Body of pancreas (tissue), 4 donors: ENCODE measurements around the gene CREB5. TPM values are rescaled to one million over a fixed set of nuclear protein-coding genes. Genes with fewer than 3 reads are reported as not detected.

ENCODE experiments used
- ATAC-seq: fragments of 150-250 bp; one replicate; pipeline ENCODE4 v1.9.1; 2016
- DNase-seq, 4 donors: peaks; one replicate each; pipeline ENCODE4 v3.0.0-alpha.2; 2019
- H3K27ac ChIP-seq, 4 donors: fragments of 200-600 bp; sonication (generic); 1 replicate in 3 of 4; 2 replicates in 1 of 4; pipeline versions ENCODE4 v1.5.1 to v1.6.1; 2016 to 2019; ENCODE audit warnings: mild to moderate bottlenecking in 1 of 4, mixed read lengths in 1 of 4, moderate library complexity in 1 of 4
- H3K27me3 ChIP-seq, 2 donors: fragments of 200-600 bp; sonication (generic); one replicate each; pipeline ENCODE4 v1.6.0; 2016; ENCODE audit warnings: mild to moderate bottlenecking in 1 of 2
- H3K36me3 ChIP-seq, 2 donors: fragments of 200-600 bp; sonication (generic); replicated peaks in 1 of 2; 2 replicates each; pipeline ENCODE4 v1.5.1; 2016; ENCODE audit warnings: low read depth in 2 of 2; ENCODE audit not compliant: insufficient read depth in 1 of 2
- H3K4me1 ChIP-seq: fragments of 200-600 bp; sonication (generic); one replicate; pipeline ENCODE4 v1.6.0; 2016
- H3K4me3 ChIP-seq, 2 donors: fragments of 200-600 bp; sonication (generic); 1 replicate in 1 of 2; 2 replicates in 1 of 2; pipeline ENCODE4 v1.5.1; 2016 to 2019
- H3K9me3 ChIP-seq, 3 donors: fragments of 200-600 bp; sonication (generic); 1 replicate in 2 of 3; 2 replicates in 1 of 3; pipeline ENCODE4 v1.5.1; 2016
- POLR2A ChIP-seq, 3 donors: fragments of 450-650 bp; IDR thresholded peaks; one replicate each; pipeline ENCODE4 v1.6.1; 2016; ENCODE audit warnings: antibody characterized with exemption in 3 of 3, mild to moderate bottlenecking in 2 of 3
- WGBS, 2 donors: methylation state at CpG; one replicate each; pipeline ENCODE4 v1.1.5; 2017; 5-methylcytosine and 5-hydroxymethylcytosine counted together
- intact Hi-C: fragments of 100-400 bp; cut with DNase I; formaldehyde crosslinking; loops from one replicate; pipeline ENCODE4 v1.15.1; 2023
- total RNA-seq, 2 donors: library from RNA; depleted of rRNA; stranded (reverse); fragments of >200 nt; gene quantifications; one replicate each; pipeline ENCODE4 v1.1.0, GENCODE V29; 2016
- TF ChIP-seq, protein P1 (sequence below), 7 experiments: fragments of 450-650 bp in 4 of 7; fragments of 200-600 bp in 3 of 7; sonication (generic) in 3 of 7; IDR thresholded peaks; one replicate each; pipeline ENCODE4 v1.5.1; 2016 to 2019; ENCODE audit warnings: antibody characterized with exemption in 7 of 7

The CREB5 gene
- total RNA-seq, 2 donors from 2014 or later = 10.4 to 25.7 TPM

- intact Hi-C loops = no loop called here
- TF ChIP-seq POLR2A (IDR thresholded peaks at IDR 0.05) = no peak
- TF ChIP-seq, protein P1, sequence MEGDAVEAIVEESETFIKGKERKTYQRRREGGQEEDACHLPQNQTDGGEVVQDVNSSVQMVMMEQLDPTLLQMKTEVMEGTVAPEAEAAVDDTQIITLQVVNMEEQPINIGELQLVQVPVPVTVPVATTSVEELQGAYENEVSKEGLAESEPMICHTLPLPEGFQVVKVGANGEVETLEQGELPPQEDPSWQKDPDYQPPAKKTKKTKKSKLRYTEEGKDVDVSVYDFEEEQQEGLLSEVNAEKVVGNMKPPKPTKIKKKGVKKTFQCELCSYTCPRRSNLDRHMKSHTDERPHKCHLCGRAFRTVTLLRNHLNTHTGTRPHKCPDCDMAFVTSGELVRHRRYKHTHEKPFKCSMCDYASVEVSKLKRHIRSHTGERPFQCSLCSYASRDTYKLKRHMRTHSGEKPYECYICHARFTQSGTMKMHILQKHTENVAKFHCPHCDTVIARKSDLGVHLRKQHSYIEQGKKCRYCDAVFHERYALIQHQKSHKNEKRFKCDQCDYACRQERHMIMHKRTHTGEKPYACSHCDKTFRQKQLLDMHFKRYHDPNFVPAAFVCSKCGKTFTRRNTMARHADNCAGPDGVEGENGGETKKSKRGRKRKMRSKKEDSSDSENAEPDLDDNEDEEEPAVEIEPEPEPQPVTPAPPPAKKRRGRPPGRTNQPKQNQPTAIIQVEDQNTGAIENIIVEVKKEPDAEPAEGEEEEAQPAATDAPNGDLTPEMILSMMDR (IDR thresholded peaks at IDR 0.05) = no peak
- ATAC-seq = no peak
- H3K9me3 ChIP-seq = no peaks in the 10 kb centered on the region
- no peaks in the 10 kb centered on the region for H3K27me3 ChIP-seq
- no peak overlapping the region for H3K4me3 ChIP-seq
- H3K4me1 ChIP-seq = no peaks in the 10 kb centered on the region
- no peak overlapping the region for H3K27ac ChIP-seq
- WGBS, 2 donors = 48 to 53% methylated on average over 4 of the region's 4 CpGs
- no peaks in the 10 kb centered on the region for H3K36me3 ChIP-seq
- DNase-seq = peak in 2 of 4 donors; percentile 16 to 29
These were observed 259.2 kb downstream of the CREB5 start for GRCh38 chr7:28671526-28671925.

- Histone ChIP-seq H3K27me3 (no peaks in the 10 kb centered on the region), H3K27ac (no peak overlapping the region), H3K9me3 (no peaks in the 10 kb centered on the region), H3K36me3 (no peaks in the 10 kb centered on the region), H3K4me1 (no peaks in the 10 kb centered on the region), H3K4me3 (no peak overlapping the region)
- intact Hi-C loops = no loop called here
- ATAC-seq (no peak), DNase-seq (no peak)
- WGBS, 2 donors = 61% methylated on average over 3 of the region's 3 CpGs
- TF ChIP-seq, protein P1 (IDR thresholded peaks at IDR 0.05) = no peak
- no peak for TF ChIP-seq POLR2A (IDR thresholded peaks at IDR 0.05)
These were observed 260.1 kb downstream of the CREB5 start for GRCh38 chr7:28672397-28672797.

- H3K27ac ChIP-seq = no peak overlapping the region
- H3K4me1 ChIP-seq = no peaks in the 10 kb centered on the region
- no peak for TF ChIP-seq POLR2A (IDR thresholded peaks at IDR 0.05)
- TF ChIP-seq, protein P1 (IDR thresholded peaks at IDR 0.05) = no peak
- no peak for ATAC-seq
- no peak overlapping the region for H3K4me3 ChIP-seq
- 54 to 60% methylated on average over 5 of the region's 5 CpGs for WGBS, 2 donors
- intact Hi-C loops = no loop called here
- H3K27me3 ChIP-seq = no peaks in the 10 kb centered on the region
- H3K9me3 ChIP-seq = no peaks in the 10 kb centered on the region
- no peak for DNase-seq
- no peaks in the 10 kb centered on the region for H3K36me3 ChIP-seq
These were observed 262.1 kb downstream of the CREB5 start for GRCh38 chr7:28674359-28674782.

GRCh38 chr7:28675429-28675828, 263.1 kb downstream of the CREB5 start:
- ATAC-seq = no peak
- no peak overlapping the region for H3K27ac ChIP-seq
- no peak for DNase-seq
- TF ChIP-seq, protein P1 (IDR thresholded peaks at IDR 0.05) = no peak
- TF ChIP-seq POLR2A (IDR thresholded peaks at IDR 0.05) = no peak
- no peak overlapping the region for H3K4me3 ChIP-seq
- no peaks in the 10 kb centered on the region for H3K4me1 ChIP-seq
- no peaks in the 10 kb centered on the region for H3K27me3 ChIP-seq
- H3K9me3 ChIP-seq = no peaks in the 10 kb centered on the region
- 85 to 94% methylated on average over 3 of the region's 3 CpGs for WGBS, 2 donors
- no peaks in the 10 kb centered on the region for H3K36me3 ChIP-seq
- intact Hi-C loops = no loop called here

DNA sequence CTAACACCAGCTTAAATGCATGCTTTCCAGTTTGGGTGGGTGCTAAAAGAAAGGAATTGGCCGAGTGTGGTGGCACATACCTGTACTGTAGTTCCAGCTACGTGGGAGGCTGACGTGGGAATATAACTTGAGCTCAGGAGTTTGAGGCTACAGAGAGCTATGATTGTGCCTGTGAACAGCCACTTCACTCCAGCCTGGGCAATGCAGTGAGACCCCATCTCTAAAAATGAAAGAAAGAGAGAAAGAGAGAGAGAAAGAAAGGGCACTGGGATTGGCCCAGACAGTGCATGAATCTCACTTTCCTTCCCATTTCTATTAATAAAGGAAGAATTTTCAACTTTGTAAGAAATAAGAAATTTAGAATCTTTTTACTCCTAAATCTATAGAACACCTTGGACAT, 265.4 kb downstream of the CREB5 start:
- Histone ChIP-seq H3K4me1 (no peaks in the 10 kb centered on the region), H3K36me3 (no peaks in the 10 kb centered on the region), H3K4me3 (no peak overlapping the region), H3K9me3 (no peaks in the 10 kb centered on the region), H3K27me3 (no peaks in the 10 kb centered on the region), H3K27ac (no peak overlapping the region)
- DNase-seq (no peak), ATAC-seq (no peak)
- WGBS, 2 donors = 91 to 92% methylated on average over 3 of the region's 3 CpGs
- intact Hi-C loops = no loop called here
- TF ChIP-seq, protein P1 (IDR thresholded peaks at IDR 0.05) = no peak
- TF ChIP-seq POLR2A (IDR thresholded peaks at IDR 0.05) = no peak
